HG02798 (cell line): ENCODE results near the gene VWF.
"Not testable (repeated sequence)": the region's sequence is repeated elsewhere in the genome, so short reads cannot be mapped to it uniquely, and the experiment has no call there.

Experiments used
- ATAC-seq: cut with Tn5 transposase; IDR thresholded peaks from one replicate; pipeline ENCODE4 v1.9.1; 2021; ENCODE audit warnings: mild to moderate bottlenecking; ENCODE audit not compliant: unreplicated experiment, poor library complexity

VWF gene

DNA sequence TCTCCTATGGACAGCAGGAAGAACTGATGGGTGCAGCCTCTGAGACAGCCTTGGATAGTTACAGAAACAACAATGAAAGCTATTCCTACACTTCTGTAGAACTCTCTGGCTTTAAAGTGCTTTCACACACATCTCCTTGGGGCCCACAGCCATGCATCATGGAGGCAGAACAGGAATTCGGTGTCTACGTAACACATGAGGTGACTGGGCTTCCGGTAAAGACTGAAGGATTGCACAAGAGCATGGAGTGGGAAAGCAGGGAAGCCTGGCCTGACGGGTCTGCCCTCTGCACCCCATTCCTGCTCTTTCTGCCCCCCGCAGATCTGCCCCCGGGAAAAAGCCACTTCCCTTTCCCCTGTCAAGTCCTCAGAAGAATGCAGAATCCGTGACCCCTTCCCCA is 82.6 kb downstream of the VWF start:
- ATAC-seq, result no peak

- ATAC-seq, result no peak
Measured at GRCh38 chr12:6040815-6041214, 83.7 kb downstream of the VWF start.

DNA sequence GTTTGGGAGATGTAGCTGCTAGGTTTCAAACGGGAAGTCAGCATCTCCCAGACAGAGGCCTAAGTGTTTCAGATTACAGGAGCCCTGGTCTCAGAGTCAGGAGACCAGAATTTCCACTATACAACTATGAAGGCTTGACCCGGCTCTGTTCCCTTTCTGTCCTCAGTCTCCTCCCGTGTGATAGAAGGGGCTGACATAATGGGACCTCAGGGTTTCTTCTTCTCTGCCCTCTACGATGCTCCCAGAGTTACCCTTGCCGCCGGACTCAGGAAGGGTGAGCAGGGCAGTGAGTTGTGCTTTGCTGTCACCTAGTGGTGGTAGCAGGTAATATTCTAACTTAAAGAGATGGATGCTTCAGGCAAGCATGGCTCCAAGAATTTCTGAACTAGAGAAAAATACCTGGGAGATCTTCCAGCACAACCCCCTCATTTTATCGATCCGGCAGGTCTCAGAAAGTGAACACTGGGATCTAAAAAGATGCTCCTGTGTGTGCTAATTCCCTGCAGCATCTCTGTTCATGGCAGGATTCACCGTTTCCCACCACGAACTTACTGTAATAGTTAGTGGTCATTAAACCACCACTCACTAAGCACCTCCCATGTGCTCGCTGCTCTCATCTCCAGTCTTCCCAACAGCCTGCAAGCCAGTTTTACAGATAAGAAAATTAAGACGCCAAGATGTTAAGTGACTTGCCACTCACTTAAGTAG is 84.4 kb downstream of the VWF start:
- peak; percentile 72 for ATAC-seq

DNA sequence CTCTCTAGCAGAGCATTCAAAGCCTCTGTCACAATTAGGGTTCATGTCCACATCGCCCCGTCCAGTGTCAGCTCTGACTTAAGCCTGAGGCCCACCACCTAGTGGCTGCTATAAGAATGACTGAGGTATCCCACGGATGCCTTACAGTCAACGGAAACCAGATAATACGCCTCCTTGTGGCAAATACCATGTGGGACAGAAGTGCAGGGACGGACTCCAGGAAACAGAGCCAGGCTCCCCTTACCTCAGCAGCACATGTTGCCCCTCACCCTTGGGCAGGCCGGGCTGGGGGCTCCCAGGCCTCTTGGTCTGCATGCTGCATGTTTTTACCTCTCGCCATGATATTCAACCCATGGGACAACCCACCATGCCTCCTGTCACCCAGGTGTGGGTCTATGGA is 86.3 kb downstream of the VWF start:
- ATAC-seq, result peak; percentile 61

DNA sequence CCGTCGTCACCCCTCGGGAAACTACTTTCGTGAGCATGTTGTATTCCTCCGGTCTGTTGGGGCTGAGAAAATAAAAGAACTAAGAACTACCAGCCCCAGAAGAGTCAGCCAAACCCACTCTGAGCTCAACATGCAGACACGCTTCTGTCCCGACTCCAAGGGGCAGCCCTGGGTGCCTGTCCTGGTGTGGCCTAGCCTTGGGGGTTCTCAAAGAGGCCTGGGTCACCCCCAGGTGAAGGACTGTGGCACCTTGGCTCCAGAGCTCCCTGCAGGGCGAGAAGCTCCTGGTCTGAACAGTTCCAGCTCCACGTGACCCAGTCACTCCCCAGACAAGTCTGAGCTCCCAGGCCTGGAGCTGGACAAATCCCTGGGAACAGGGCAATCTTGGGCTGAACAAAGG is 87.0 kb downstream of the VWF start:
- ATAC-seq, result no peak

DNA sequence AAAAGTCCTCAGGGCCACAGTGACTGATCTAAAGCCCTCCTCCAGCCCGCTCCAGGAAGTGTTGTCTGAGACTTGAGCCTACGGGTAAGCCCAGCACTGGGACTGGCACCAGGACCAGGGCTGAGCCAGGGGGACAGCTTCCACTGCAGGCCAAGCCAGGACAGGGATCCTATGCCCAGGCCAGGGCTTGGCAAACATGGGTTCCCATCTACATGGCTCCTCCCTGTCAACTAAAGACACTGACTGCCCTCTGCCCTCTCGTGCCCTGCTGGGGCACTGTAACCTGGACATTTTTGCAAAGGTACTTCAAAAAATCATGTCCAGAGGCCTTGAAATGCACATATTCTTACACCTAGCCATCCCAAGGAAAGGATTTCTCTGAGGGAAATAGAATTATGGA is 88.0 kb downstream of the VWF start:
- ATAC-seq, result no peak

GRCh38 chr12:6034596-6034995 is 89.9 kb downstream of the VWF start:
- no peak for ATAC-seq

GRCh38 chr12:6033546-6033945 is 90.9 kb downstream of the VWF start:
- no peak for ATAC-seq

DNA sequence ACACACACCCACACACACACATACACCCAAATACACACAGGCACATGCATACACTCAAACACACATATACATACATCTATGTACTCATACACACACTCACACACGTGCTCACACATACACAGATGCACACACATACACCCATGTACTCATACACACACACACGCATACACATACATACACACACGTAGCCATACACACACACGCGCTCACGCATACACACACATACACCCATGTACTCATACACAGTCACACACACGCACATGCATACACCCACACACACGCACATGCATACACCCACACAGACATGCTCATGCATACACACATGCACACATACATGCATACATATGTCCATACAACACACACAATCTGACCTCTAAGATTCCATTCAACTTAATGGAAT is 91.7 kb downstream of the VWF start:
- no peak for ATAC-seq

GRCh38 chr12:6031001-6031400 is 93.5 kb downstream of the VWF start:
- ATAC-seq, result no peak

DNA sequence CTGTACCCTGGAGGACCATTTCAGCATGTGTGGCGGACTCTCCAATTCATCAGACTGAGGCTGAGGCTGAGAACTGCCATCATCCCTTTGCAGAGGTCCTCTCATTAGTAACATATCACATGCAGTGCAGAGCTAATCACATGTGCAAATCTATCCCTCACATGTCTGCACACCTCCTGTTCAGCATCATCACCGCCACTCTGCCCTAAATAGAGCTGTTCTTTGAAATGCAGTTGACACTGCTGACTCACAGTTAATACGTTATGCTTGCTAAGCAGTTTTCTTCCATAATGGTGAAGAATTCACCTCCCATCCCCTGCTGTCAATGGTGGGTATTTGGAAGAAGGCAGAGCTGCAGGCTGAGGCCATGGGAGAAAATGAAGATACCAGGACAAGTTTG is 94.4 kb downstream of the VWF start:
- ATAC-seq, result no peak

GRCh38 chr12:6029401-6029800 is 95.1 kb downstream of the VWF start:
- ATAC-seq, result no peak

GRCh38 chr12:6026998-6027397 is 97.5 kb downstream of the VWF start:
- ATAC-seq, result no peak

GRCh38 chr12:6025703-6026298 is 98.7 kb downstream of the VWF start:
- ATAC-seq, result not testable (repeated sequence)

DNA sequence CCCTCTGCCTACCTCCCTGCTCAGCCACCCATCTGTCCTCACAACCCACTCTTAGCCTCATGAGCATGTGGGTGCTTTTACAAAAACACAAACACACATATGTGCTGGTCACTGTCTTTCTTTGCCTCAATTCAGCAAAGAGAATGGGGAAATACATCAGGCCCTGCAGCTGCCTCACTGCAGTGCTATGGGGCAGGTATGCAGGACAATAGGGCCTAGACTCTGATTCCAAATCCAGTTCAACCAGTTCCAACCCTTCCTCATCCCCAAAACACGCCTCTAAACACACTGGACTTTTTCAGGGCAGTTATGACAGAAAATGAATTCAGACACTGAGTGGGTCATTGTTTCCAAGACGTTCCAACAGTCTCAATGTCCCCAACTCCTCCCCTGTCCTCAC is 100.4 kb downstream of the VWF start:
- ATAC-seq, result not testable (repeated sequence)

- no peak for ATAC-seq
Measured at GRCh38 chr12:6020930-6021329, 103.5 kb downstream of the VWF start.

GRCh38 chr12:6020511-6020910 is 104.0 kb downstream of the VWF start:
- not testable (repeated sequence) for ATAC-seq

DNA sequence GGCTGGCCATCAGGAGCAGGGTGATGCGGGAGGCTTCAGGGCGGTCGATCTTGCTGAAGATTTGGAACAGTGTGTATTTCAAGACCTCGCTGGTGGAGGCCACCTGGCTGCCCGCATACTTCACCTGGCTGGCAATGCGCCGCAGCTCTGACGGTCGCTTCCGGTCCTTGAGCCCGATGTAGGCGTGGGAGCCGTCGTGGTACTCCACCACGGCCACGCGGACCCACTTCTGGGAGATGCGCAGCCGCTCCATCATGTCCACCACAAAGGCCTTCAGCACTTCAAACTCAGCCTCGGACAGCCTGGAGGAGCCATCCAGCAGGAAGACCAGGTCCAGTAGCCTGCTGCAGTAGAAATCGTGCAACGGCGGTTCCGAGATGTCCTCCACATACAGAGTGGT is 105.2 kb downstream of the VWF start:
- ATAC-seq, result not testable (repeated sequence)

GRCh38 chr12:6018265-6018664 is 106.2 kb downstream of the VWF start:
- no peak for ATAC-seq

DNA sequence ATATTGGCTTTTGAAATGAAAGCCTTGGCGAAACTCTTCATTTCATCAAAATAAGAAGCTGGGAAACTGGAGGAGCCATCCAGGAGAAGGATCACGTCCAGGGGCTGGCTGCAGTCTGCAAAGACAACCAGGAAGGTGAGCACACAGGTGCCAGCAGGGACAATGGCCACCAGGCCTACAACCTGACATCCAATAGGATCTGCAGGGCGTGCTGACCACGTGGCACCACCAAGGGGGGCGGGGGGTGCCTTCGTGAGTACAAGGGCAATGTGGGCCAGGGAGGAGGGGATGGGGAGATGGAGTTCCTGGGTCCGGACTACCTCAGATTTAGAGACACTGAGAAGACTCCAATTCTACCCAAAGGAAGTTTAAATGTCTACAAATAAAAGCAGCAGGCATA is 107.7 kb downstream of the VWF start:
- no peak for ATAC-seq

GRCh38 chr12:6016004-6016403 is 108.5 kb downstream of the VWF start:
- not testable (repeated sequence) for ATAC-seq

DNA sequence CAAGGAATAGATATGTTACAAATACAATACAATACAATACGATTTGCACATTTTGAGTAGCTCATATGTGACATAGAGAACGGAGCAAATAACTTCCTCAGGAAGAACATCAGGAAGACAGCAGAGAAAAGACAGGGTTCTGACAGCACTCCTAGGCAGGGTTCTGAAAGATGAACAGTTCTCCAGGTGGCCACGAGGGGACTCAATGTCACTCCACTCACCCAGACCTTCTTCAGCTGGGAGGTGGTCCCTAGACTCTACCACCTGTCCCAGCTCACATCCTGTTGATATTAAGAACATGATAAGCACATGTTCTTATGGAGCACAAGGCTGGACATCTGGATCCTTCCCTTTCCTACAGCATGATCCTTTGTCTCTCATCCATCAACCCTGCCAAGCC is 109.2 kb downstream of the VWF start:
- not testable (repeated sequence) for ATAC-seq
